Caco-2 (cell line): ENCODE results near the gene CACNA2D2. TPM values are rescaled to one million over a fixed set of nuclear protein-coding genes. Genes with fewer than 3 reads are reported as not detected.

Source experiments
- BruUV-seq: library from RNA; stranded (reverse); fragments of 400-500 nt; replicated peaks from 2 replicates; lab custom pipeline; 2021; lab: Mats Ljungman, UMichigan
- CTCF ChIA-PET: fragments of 300-600 bp; sonication (Branson Sonifier 250); formaldehyde crosslinking; loops from one replicate; lab custom pipeline; 2022; ENCODE audit warnings: antibody characterized with exemption; lab: Charles Lee
- POLR2A ChIA-PET: fragments of 300-600 bp; sonication (Branson Sonifier 250); formaldehyde crosslinking; loops from one replicate; lab custom pipeline; 2022; ENCODE audit warnings: antibody characterized with exemption; lab: Charles Lee
- DNase-seq, 2 experiments: peaks; one replicate each; pipeline versions ENCODE4 v3.0.0 to v3.0.0-alpha.2; 2020 to 2022
- H3K27me3 ChIP-seq: replicated peaks from 2 replicates; pipeline ENCODE4 v1.6.0; 2011; ENCODE audit warnings: low read length; ENCODE audit not compliant: control insufficient read depth, insufficient read depth
- H3K36me3 ChIP-seq: 2 replicates; pipeline ENCODE4 v1.5.1; 2011; ENCODE audit warnings: low read length; ENCODE audit not compliant: control insufficient read depth, insufficient read depth
- H3K4me1 ChIP-seq: fragments of 250-450 bp; sonication (Bioruptor Pico); 2 replicates; pipeline ENCODE4 v1.5.1; 2020; ENCODE audit warnings: mild to moderate bottlenecking
- H3K4me3 ChIP-seq: 2 replicates; pipeline ENCODE4 v1.5.1; 2011; ENCODE audit warnings: low read depth, mild to moderate bottlenecking, control low read depth, low read length
- H3K9me3 ChIP-seq: fragments of 250-450 bp; sonication (Bioruptor Pico); 2 replicates; pipeline ENCODE4 v1.5.1; 2020; ENCODE audit warnings: mild to moderate bottlenecking, moderate library complexity
- H3K27ac Mint-ChIP-seq: one replicate; pipeline ENCODE4 v1.8.0; 2022; ENCODE audit warnings: mixed read lengths; ENCODE audit not compliant: unreplicated experiment
- H3K27me3 Mint-ChIP-seq: one replicate; pipeline ENCODE4 v1.8.0; 2022; ENCODE audit warnings: mixed read lengths; ENCODE audit not compliant: insufficient read depth, unreplicated experiment
- H3K36me3 Mint-ChIP-seq: one replicate; pipeline ENCODE4 v1.8.0; 2022; ENCODE audit warnings: mild to moderate bottlenecking, mixed read lengths; ENCODE audit not compliant: insufficient read depth, unreplicated experiment
- H3K4me1 Mint-ChIP-seq: one replicate; pipeline ENCODE4 v1.8.0; 2022; ENCODE audit warnings: low read depth, mixed read lengths; ENCODE audit not compliant: unreplicated experiment
- H3K4me3 Mint-ChIP-seq: one replicate; pipeline ENCODE4 v1.8.0; 2022; ENCODE audit warnings: mild to moderate bottlenecking, moderate library complexity, mixed read lengths; ENCODE audit not compliant: unreplicated experiment
- H3K9me3 Mint-ChIP-seq: one replicate; pipeline ENCODE4 v1.8.0; 2022; ENCODE audit warnings: mixed read lengths; ENCODE audit not compliant: unreplicated experiment
- intact Hi-C: fragments of 100-400 bp; cut with micrococcal nuclease; formaldehyde crosslinking; loops from one replicate; pipeline ENCODE4 v1.10.0; 2022; ENCODE audit not compliant: unreplicated experiment
- total RNA-seq: library from RNA; stranded (reverse); gene quantifications from 2 replicates; pipeline ENCODE4 v1.2.3, GENCODE V29; 2022
- TF ChIP-seq, protein P1 (sequence below), 2 experiments: fragments of 200-600 bp in 1 of 2; IDR thresholded peaks; 1 replicate in 1 of 2; 2 replicates in 1 of 2; pipeline versions ENCODE4 v1.5.1 to v1.8.0; 2011 to 2022; ENCODE audit warnings: antibody characterized with exemption in 1 of 2, control low read depth in 1 of 2, inconsistent platforms in 1 of 2, low read depth in 1 of 2, low read length in 1 of 2, mild to moderate bottlenecking in 1 of 2, moderate library complexity in 1 of 2; ENCODE audit not compliant: insufficient read depth in 1 of 2, severe bottlenecking in 1 of 2, unreplicated experiment in 1 of 2

CACNA2D2 gene
- total RNA-seq, 1 experiment from 2014 or later, result 0.25 TPM

DNA sequence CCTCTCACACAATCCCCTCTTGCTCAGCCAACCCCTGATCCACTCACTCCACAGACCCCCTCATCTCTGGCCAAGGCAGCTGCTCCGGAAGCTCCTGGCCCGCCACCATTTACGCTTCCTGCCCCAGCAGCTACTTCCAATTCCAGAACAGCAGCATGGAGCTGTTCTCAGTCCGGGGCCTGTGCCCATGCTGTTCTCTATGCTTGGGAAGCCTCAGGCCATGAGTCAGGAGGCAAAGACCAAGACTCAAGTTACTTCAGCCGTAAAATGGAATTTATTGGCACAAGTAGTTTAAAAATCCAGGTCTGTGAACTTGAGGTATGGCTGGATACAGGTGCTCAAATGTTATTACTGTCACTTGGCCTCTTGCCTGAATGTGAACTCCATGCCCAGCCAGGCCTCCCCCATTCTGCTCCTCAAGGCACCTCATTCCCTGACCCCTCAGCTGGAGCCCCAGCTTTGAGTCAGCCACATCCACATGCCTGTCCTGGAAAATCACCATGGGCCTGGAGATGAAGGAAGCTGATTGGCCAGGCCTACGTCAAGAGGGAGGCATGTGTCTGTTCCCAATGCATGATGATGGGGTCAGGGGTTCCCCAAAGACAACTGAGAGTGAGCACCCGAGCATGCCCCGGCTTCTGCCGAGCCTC, 31.4 kb upstream of the CACNA2D2 start:
- peaks cover 33% of the 10 kb centered on the region for H3K27me3 Mint-ChIP-seq

DNA sequence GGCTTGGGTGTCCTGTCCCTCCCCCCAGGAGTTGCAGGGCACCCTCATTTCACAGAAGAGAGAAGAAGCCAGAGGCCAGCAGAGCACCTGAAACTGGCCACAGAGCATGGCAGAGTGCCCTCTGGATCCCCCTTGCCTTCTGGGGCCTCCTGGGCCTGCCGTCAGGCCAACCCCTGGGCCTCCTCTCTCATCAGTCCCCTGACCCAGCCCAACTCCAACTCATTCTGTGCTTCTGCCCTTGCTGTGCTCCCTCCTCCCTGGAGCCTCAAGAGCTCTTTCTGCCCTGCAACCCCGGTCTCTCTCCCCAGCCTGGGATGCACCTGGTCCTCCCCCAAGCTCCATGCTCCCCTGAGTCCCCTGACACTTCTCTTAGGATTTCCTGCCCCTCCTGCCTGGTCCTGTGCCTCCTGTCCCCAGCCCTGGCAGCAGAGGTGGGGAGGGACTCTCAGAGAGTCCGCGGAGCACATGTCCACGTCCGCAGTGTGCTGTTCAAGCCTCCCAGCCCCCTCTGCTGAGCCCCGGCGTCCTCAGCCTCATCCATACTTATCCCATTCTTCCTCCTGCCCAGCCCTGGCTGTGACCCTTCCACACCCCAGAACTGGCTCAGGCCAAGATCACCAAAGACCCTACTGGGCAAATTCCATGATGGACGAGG, 30.5 kb upstream of the CACNA2D2 start:
- H3K4me3 ChIP-seq, result no peak overlapping the region
- H3K27me3 ChIP-seq, result peaks cover 2% of the 10 kb centered on the region
- no peaks in the 10 kb centered on the region for H3K9me3 ChIP-seq
- ChIA-PET POLR2A (no interaction called here), CTCF (interaction anchor here (0.6 kb wide), 1 partner anchor 8 kb away, joined by 3 read pairs; no protein-coding TSS in a partner anchor)
- TF ChIP-seq, protein P1, sequence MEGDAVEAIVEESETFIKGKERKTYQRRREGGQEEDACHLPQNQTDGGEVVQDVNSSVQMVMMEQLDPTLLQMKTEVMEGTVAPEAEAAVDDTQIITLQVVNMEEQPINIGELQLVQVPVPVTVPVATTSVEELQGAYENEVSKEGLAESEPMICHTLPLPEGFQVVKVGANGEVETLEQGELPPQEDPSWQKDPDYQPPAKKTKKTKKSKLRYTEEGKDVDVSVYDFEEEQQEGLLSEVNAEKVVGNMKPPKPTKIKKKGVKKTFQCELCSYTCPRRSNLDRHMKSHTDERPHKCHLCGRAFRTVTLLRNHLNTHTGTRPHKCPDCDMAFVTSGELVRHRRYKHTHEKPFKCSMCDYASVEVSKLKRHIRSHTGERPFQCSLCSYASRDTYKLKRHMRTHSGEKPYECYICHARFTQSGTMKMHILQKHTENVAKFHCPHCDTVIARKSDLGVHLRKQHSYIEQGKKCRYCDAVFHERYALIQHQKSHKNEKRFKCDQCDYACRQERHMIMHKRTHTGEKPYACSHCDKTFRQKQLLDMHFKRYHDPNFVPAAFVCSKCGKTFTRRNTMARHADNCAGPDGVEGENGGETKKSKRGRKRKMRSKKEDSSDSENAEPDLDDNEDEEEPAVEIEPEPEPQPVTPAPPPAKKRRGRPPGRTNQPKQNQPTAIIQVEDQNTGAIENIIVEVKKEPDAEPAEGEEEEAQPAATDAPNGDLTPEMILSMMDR (IDR thresholded peaks at IDR 0.05; ENCODE audit: insufficient read depth in 1 of 2, low read depth in 1 of 2, low read length in 1 of 2, severe bottlenecking in 1 of 2, unreplicated experiment in 1 of 2), result no peak
- DNase-seq, result no peak
- Mint-ChIP-seq H3K36me3 (no peaks in the 10 kb centered on the region), H3K27ac (no peak overlapping the region), H3K4me1 (no peaks in the 10 kb centered on the region), H3K9me3 (no peaks in the 10 kb centered on the region), H3K27me3 (peaks cover 38% of the 10 kb centered on the region), H3K4me3 (no peak overlapping the region)
- H3K4me1 ChIP-seq, result peaks cover 4% of the 10 kb centered on the region; the same call in 1 of the 2 replicates
- no TSS peak for BruUV-seq
- no peaks in the 10 kb centered on the region for H3K36me3 ChIP-seq
- intact Hi-C loops, result no loop called here

More for the DNA sequence above, 31.4 kb upstream of the CACNA2D2 start:
- H3K9me3 ChIP-seq, result no peaks in the 10 kb centered on the region
- H3K4me3 ChIP-seq, result no peak overlapping the region
- H3K4me3 Mint-ChIP-seq, result no peak overlapping the region
- intact Hi-C loops, result no loop called here
- ChIA-PET CTCF (interaction anchor here (0.6 kb wide), 1 partner anchor 11 kb away, joined by 3 read pairs; no protein-coding TSS in a partner anchor), POLR2A (no interaction called here)
- no peaks in the 10 kb centered on the region for H3K36me3 Mint-ChIP-seq
- H3K27ac Mint-ChIP-seq, result no peak overlapping the region
- no peaks in the 10 kb centered on the region for H3K9me3 Mint-ChIP-seq
- H3K36me3 ChIP-seq, result no peaks in the 10 kb centered on the region
- H3K27me3 ChIP-seq, result peaks cover 2% of the 10 kb centered on the region
- H3K4me1 Mint-ChIP-seq, result no peaks in the 10 kb centered on the region
- DNase-seq, result no peak
- peaks cover 4% of the 10 kb centered on the region; the same call in 1 of the 2 replicates for H3K4me1 ChIP-seq
- TF ChIP-seq, protein P1 (IDR thresholded peaks at IDR 0.05; ENCODE audit: insufficient read depth in 1 of 2, low read depth in 1 of 2, low read length in 1 of 2, severe bottlenecking in 1 of 2, unreplicated experiment in 1 of 2), result no peak
- no TSS peak for BruUV-seq

DNA sequence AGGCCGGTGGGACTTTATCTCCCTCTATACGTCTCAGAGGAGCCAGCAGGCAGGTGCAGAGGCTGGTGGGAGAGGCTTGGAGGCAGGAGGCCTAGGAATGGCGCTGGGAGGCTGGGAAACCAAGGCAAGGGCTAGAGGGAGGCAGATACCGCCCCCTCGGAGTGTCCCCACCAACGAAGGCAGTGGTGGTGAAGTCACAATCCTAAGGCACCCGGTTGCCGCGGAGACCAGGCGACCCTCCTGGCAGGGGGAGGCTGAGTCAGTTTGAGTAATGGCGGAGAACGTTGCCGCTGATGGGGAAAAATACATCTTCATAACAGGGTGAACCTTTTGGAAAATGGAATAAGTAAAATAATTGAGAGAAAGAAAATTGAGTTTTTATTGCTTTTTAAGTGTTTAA, 29.9 kb upstream of the CACNA2D2 start:
- H3K27me3 ChIP-seq, result peaks cover 2% of the 10 kb centered on the region
- H3K4me1 Mint-ChIP-seq, result no peaks in the 10 kb centered on the region

More for the DNA sequence above, 29.9 kb upstream of the CACNA2D2 start:
- Mint-ChIP-seq H3K36me3 (no peaks in the 10 kb centered on the region), H3K4me3 (no peak overlapping the region), H3K27ac (no peak overlapping the region), H3K27me3 (peaks cover 37% of the 10 kb centered on the region), H3K9me3 (no peaks in the 10 kb centered on the region)
- intact Hi-C loops, result no loop called here
- Histone ChIP-seq H3K36me3 (no peaks in the 10 kb centered on the region), H3K4me3 (no peak overlapping the region), H3K4me1 (peaks cover 4% of the 10 kb centered on the region; the same call in 1 of the 2 replicates), H3K9me3 (no peaks in the 10 kb centered on the region)
- no TSS peak for BruUV-seq
- ChIA-PET CTCF (no interaction called here), POLR2A (no interaction called here)
- TF ChIP-seq, protein P1 (IDR thresholded peaks at IDR 0.05; ENCODE audit: insufficient read depth in 1 of 2, low read depth in 1 of 2, low read length in 1 of 2, severe bottlenecking in 1 of 2, unreplicated experiment in 1 of 2), result no peak
- DNase-seq, result no peak
